Measurements from ENCODE around the gene SCUBE1.

SCUBE1 gene

GRCh38 chr22:43376765-43377547, 33.8 kb upstream of the SCUBE1 start:
- no peak overlapping the region for H3K4me3 ChIP-seq (ENCODE audit: low read depth, low read length)
- peak; percentile 10 for DNase-seq (ENCODE audit: low read depth)
- no peak for TF ChIP-seq CTCF (IDR thresholded peaks at IDR 0.05; ENCODE audit: control insufficient read depth, extremely low read depth, insufficient read depth)

- DNase-seq (ENCODE audit: low read depth), result no peak
- H3K4me3 ChIP-seq (ENCODE audit: low read depth, low read length), result no peak overlapping the region
- TF ChIP-seq CTCF (IDR thresholded peaks at IDR 0.05; ENCODE audit: control insufficient read depth, extremely low read depth, insufficient read depth), result no peak
Observed at GRCh38 chr22:43375951-43376455, 32.8 kb upstream of the SCUBE1 start.

GRCh38 chr22:43370036-43370435, 26.9 kb upstream of the SCUBE1 start:
- DNase-seq (ENCODE audit: low read depth), result no peak
- no peak for TF ChIP-seq CTCF (IDR thresholded peaks at IDR 0.05; ENCODE audit: control insufficient read depth, extremely low read depth, insufficient read depth)
- H3K4me3 ChIP-seq (ENCODE audit: low read depth, low read length), result no peak overlapping the region

GRCh38 chr22:43365715-43366440, 22.7 kb upstream of the SCUBE1 start:
- DNase-seq (ENCODE audit: low read depth), result no peak
- TF ChIP-seq CTCF (IDR thresholded peaks at IDR 0.05; ENCODE audit: control insufficient read depth, extremely low read depth, insufficient read depth), result no peak
- H3K4me3 ChIP-seq (ENCODE audit: low read depth, low read length), result no peak overlapping the region

- no peak for DNase-seq (ENCODE audit: low read depth)
- no peak overlapping the region for H3K4me3 ChIP-seq (ENCODE audit: low read depth, low read length)
- no peak for TF ChIP-seq CTCF (IDR thresholded peaks at IDR 0.05; ENCODE audit: control insufficient read depth, extremely low read depth, insufficient read depth)
Observed at GRCh38 chr22:43364169-43364435, 20.9 kb upstream of the SCUBE1 start.

GRCh38 chr22:43363315-43364168, 20.4 kb upstream of the SCUBE1 start:
- H3K4me3 ChIP-seq (ENCODE audit: low read depth, low read length), result no peak overlapping the region
- TF ChIP-seq CTCF (IDR thresholded peaks at IDR 0.05; ENCODE audit: control insufficient read depth, extremely low read depth, insufficient read depth), result no peak
- DNase-seq (ENCODE audit: low read depth), result no peak

All from LNCaP clone FGC (cell line).